HEK293 (cell line): Measurements from ENCODE around the gene TNS1.
A peak's percentile ranks its signal among the peaks of the same experiment; 100 is the strongest.
"Not testable (repeated sequence)": the region's sequence is repeated elsewhere in the genome, so short reads cannot be mapped to it uniquely, and the experiment has no call there.

Source experiments
- CTCF ChIA-PET: fragments of 350-600 bp; formaldehyde crosslinking; extraction: SDS; loops from one replicate; lab custom pipeline; 2021; ENCODE audit warnings: antibody characterized with exemption; lab: Yijun Ruan, JAX
- POLR2A ChIA-PET: fragments of 300-600 bp; formaldehyde crosslinking; extraction: SDS; loops from one replicate; lab custom pipeline; 2020; ENCODE audit warnings: antibody characterized with exemption, inconsistent platforms; lab: Yijun Ruan, JAX
- H3K27ac ChIP-seq: fragments of 200-500 bp; sonication (Bioruptor generic); 2 replicates; pipeline ENCODE4 v1.5.1; 2014; ENCODE audit warnings: low read depth, low read length, control low read depth, inconsistent platforms; ENCODE audit errors: extremely low read depth
- H3K36me3 ChIP-seq, 2 experiments: fragments of 200-500 bp in 1 of 2; sonication (Bioruptor generic) in 1 of 2; 1 replicate in 1 of 2; 2 replicates in 1 of 2; pipeline ENCODE4 v1.5.1; 2014 to 2017; ENCODE audit warnings: inconsistent platforms in 2 of 2, low read length in 2 of 2; ENCODE audit not compliant: control insufficient read depth in 2 of 2, insufficient read depth in 1 of 2
- H3K4me1 ChIP-seq: fragments of 200-500 bp; sonication (Bioruptor generic); 2 replicates; pipeline ENCODE4 v1.5.1; 2014; ENCODE audit warnings: mild to moderate bottlenecking, low read length, inconsistent platforms; ENCODE audit not compliant: control insufficient read depth, insufficient read depth
- H3K4me3 ChIP-seq: 2 replicates; pipeline ENCODE4 v1.5.1; 2011; ENCODE audit warnings: low read depth, mild to moderate bottlenecking, control low read depth, low read length, moderate library complexity
- H3K9me3 ChIP-seq: fragments of 200-500 bp; sonication (Bioruptor generic); 2 replicates; pipeline ENCODE4 v1.5.1; 2014; ENCODE audit warnings: low read depth, low read length, inconsistent platforms; ENCODE audit not compliant: control insufficient read depth, insufficient read depth
- BCL11A ChIP-seq: fragments of 450-650 bp; formaldehyde crosslinking; IDR thresholded peaks from 2 replicates; pipeline ENCODE4 v1.5.1; 2016; ENCODE audit warnings: low read depth, missing biosample characterization, missing genetic modification characterization
- KLF9 ChIP-seq: fragments of 450-650 bp; formaldehyde crosslinking; IDR thresholded peaks from 2 replicates; pipeline ENCODE4 v1.5.1; 2016; ENCODE audit warnings: missing biosample characterization, missing genetic modification characterization, low read depth
- ZBTB17 ChIP-seq: fragments of 450-650 bp; formaldehyde crosslinking; IDR thresholded peaks from 2 replicates; pipeline ENCODE4 v1.5.1; 2016; ENCODE audit warnings: missing biosample characterization, missing genetic modification characterization
- ZEB2 ChIP-seq: fragments of 450-650 bp; formaldehyde crosslinking; IDR thresholded peaks from 2 replicates; pipeline ENCODE4 v1.5.1; 2016; ENCODE audit warnings: missing biosample characterization, missing genetic modification characterization
- ZFHX2 ChIP-seq: fragments of 450-650 bp; formaldehyde crosslinking; conservative IDR thresholded peaks from 2 replicates; pipeline ENCODE4 v1.5.1; 2016; ENCODE audit warnings: missing biosample characterization, missing genetic modification characterization
- ZIC2 ChIP-seq: fragments of 450-650 bp; formaldehyde crosslinking; IDR thresholded peaks from 2 replicates; pipeline ENCODE4 v1.5.1; 2016; ENCODE audit warnings: missing biosample characterization, missing genetic modification characterization
- ZNF133 ChIP-seq: fragments of 450-650 bp; formaldehyde crosslinking; IDR thresholded peaks from 2 replicates; pipeline ENCODE4 v1.5.1; 2016; ENCODE audit warnings: missing biosample characterization, missing genetic modification characterization
- ZNF292 ChIP-seq: fragments of 450-650 bp; formaldehyde crosslinking; IDR thresholded peaks from 2 replicates; pipeline ENCODE4 v1.5.1; 2016; ENCODE audit warnings: low read depth, missing biosample characterization, missing genetic modification characterization, borderline replicate concordance
- ZNF366 ChIP-seq: fragments of 450-650 bp; formaldehyde crosslinking; conservative IDR thresholded peaks from 2 replicates; pipeline ENCODE4 v1.5.1; 2016; ENCODE audit warnings: missing biosample characterization, missing genetic modification characterization
- ZNF585B ChIP-seq: fragments of 450-650 bp; formaldehyde crosslinking; IDR thresholded peaks from 2 replicates; pipeline ENCODE4 v1.5.1; 2016; ENCODE audit warnings: missing biosample characterization, missing genetic modification characterization
- ZNF629 ChIP-seq: fragments of 450-650 bp; formaldehyde crosslinking; IDR thresholded peaks from 2 replicates; pipeline ENCODE4 v1.5.1; 2017; ENCODE audit warnings: missing biosample characterization, missing genetic modification characterization
- ZNF654 ChIP-seq: fragments of 450-650 bp; formaldehyde crosslinking; IDR thresholded peaks from 2 replicates; pipeline ENCODE4 v1.5.1; 2016; ENCODE audit warnings: low read depth, missing biosample characterization, missing genetic modification characterization
- ZNF747 ChIP-seq: fragments of 450-650 bp; formaldehyde crosslinking; IDR thresholded peaks from 2 replicates; pipeline ENCODE4 v1.5.1; 2016; ENCODE audit warnings: missing biosample characterization, missing genetic modification characterization
- ZNF768 ChIP-seq: fragments of 450-650 bp; formaldehyde crosslinking; IDR thresholded peaks from 2 replicates; pipeline ENCODE4 v1.5.1; 2018; ENCODE audit warnings: missing biosample characterization, mild to moderate bottlenecking, missing genetic modification characterization
- ZNF837 ChIP-seq: fragments of 450-650 bp; formaldehyde crosslinking; IDR thresholded peaks from 2 replicates; pipeline ENCODE4 v1.5.1; 2016; ENCODE audit warnings: missing biosample characterization, missing genetic modification characterization
- TF ChIP-seq, protein P1 (sequence below): fragments of 450-650 bp; formaldehyde crosslinking; IDR thresholded peaks from 2 replicates; pipeline ENCODE4 v1.5.1; 2016; ENCODE audit warnings: missing biosample characterization, missing genetic modification characterization
- TF ChIP-seq, protein P2 (sequence below): fragments of 450-650 bp; formaldehyde crosslinking; IDR thresholded peaks from 2 replicates; pipeline ENCODE4 v1.5.1; 2016; ENCODE audit warnings: missing biosample characterization, missing genetic modification characterization

The TNS1 gene

DNA sequence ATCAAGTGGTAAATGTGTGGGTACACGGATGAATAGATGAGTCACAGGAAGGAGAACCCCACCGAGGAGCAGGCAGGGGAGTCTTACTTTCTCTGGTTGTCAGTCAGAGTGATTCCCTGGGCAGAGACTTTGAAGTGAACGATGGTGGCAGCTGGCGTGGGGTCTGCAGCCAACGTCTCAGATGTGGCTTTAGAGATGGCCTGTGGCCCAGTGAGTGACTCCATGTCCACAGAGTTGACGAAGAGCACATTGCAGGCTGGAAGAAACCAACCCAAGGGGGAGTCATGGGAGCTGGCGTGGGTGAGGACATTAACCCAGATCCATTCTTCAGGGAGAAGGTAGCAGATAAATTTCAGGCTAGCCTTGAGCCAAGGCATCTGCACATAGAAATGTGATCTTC lies 193.1 kb downstream of the TNS1 start:
- CTCF ChIA-PET = interaction anchor here (0.9 to 1.3 kb wide), 2 partner anchors 21 to 24 kb away, joined by 3 to 4 read pairs; no protein-coding TSS in a partner anchor

DNA sequence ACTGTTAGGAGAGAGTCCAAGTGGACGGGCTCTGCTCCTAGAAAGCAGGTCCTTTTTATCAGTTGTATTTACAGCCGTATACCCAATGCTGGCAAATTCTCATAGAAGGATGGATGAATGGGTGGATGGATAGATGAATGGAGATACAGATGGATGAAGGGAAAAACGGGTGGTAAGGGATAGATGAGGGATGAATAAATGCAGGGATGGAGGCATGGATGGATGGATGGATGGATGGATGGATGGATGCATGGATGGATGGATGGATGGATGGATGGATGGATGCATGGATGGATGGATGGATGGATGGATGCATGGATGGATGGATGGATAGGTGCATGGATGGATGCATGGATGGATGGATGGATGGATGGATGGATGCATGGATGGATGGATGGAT lies 193.8 kb downstream of the TNS1 start:
- CTCF ChIA-PET, H3K4me3 ChIP-seq, H3K4me1 ChIP-seq, H3K9me3 ChIP-seq, POLR2A ChIA-PET, H3K27ac ChIP-seq: not testable (repeated sequence)
- peaks cover 0 to 29% of the 10 kb centered on the region in 2 experiments; a peak in 1 of 3 replicates for H3K36me3 ChIP-seq
- TF ChIP-seq ZBTB17 (tag by site-specific recombination) = peak; percentile 68; the same call in 1 of the 2 replicates
- TF ChIP-seq ZNF366 (tag by site-specific recombination) = peak; percentile 78

More for the DNA sequence above, 193.1 kb downstream of the TNS1 start:
- Histone ChIP-seq H3K4me1 (no peaks in the 10 kb centered on the region), H3K4me3 (no peak overlapping the region), H3K27ac (no peak overlapping the region)
- no peak for TF ChIP-seq BCL11A (tag by site-specific recombination)
- no peak for TF ChIP-seq ZNF133 (tag by site-specific recombination)
- TF ChIP-seq, all 188 proteins: peak for 0
- H3K9me3 ChIP-seq = no peaks in the 10 kb centered on the region
- POLR2A ChIA-PET = no interaction called here
- H3K36me3 ChIP-seq = peaks cover 0 to 29% of the 10 kb centered on the region in 2 experiments; a peak in 1 of 3 replicates

DNA sequence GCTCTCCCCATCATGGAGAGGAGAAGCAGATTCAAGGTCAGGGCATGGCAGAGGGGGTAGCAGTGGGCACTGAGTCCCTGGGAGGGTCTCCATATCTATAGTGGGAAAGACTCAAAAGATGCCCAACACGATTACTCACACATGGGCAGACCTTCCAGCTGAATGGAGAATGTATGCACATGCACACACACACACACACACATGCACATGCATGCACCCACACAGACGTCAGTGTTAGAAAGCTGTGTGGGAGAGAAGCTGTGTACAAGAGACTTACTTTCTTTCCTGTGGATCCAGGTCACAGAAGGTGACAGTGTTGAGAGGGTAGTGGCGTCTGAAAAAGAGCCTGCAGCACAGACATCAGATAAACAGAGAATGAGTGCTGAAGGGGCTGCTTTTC lies 194.5 kb downstream of the TNS1 start:
- H3K27ac ChIP-seq = no peak overlapping the region
- CTCF ChIA-PET = interaction anchor here (3.8 kb wide), 1 partner anchor 18 kb away, joined by 19 read pairs; no protein-coding TSS in a partner anchor
- POLR2A ChIA-PET = no interaction called here
- H3K4me1 ChIP-seq = no peaks in the 10 kb centered on the region
- H3K36me3 ChIP-seq = peaks cover 0 to 29% of the 10 kb centered on the region in 2 experiments; a peak in 1 of 3 replicates
- H3K4me3 ChIP-seq = no peak overlapping the region
- no peaks in the 10 kb centered on the region for H3K9me3 ChIP-seq
- no peak for TF ChIP-seq ZNF629
- no peak for TF ChIP-seq ZEB2 (tag by site-specific recombination)
- TF ChIP-seq ZNF292 (tag by site-specific recombination) = no peak
- TF ChIP-seq, protein P1, sequence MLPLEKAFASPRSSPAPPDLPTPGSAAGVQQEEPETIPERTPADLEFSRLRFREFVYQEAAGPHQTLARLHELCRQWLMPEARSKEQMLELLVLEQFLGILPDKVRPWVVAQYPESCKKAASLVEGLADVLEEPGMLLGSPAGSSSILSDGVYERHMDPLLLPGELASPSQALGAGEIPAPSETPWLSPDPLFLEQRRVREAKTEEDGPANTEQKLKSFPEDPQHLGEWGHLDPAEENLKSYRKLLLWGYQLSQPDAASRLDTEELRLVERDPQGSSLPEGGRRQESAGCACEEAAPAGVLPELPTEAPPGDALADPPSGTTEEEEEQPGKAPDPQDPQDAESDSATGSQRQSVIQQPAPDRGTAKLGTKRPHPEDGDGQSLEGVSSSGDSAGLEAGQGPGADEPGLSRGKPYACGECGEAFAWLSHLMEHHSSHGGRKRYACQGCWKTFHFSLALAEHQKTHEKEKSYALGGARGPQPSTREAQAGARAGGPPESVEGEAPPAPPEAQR (tag by site-specific recombination) = no peak
- peak; percentile 64 for TF ChIP-seq ZFHX2 (tag by site-specific recombination)
- TF ChIP-seq ZNF837 = no peak
- no peak for TF ChIP-seq KLF9

DNA sequence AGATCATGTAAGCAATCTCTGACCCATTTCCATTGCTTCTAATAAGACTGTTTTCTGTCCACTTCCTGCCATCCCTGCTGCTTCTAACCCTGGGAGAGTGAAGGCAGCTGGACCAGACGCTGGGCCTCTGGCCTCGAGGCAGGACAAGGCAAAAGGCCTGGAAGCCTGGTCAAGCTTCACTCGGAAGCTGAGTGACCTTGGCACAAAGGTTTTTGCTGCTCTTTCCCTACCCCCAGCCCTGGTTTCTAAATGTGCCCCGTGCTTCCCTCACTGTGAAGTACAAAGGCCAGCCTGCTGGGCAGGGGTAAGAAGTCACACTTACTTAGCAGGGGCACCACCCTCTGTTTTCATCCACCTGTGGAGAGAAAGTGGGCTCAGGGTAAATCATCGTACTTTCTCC lies 195.0 kb downstream of the TNS1 start:
- H3K4me1 ChIP-seq = no peaks in the 10 kb centered on the region
- no peaks in the 10 kb centered on the region for H3K9me3 ChIP-seq
- peaks cover 0 to 28% of the 10 kb centered on the region in 2 experiments; a peak in 1 of 3 replicates for H3K36me3 ChIP-seq
- POLR2A ChIA-PET = no interaction called here
- TF ChIP-seq ZNF768 (tag by site-specific recombination) (no peak), ZNF654 (tag by site-specific recombination) (no peak), ZIC2 (tag by site-specific recombination) (peak; percentile 61)
- TF ChIP-seq, all 188 proteins: peak for 1
- Histone ChIP-seq H3K27ac (no peak overlapping the region), H3K4me3 (no peak overlapping the region)
- CTCF ChIA-PET = interaction anchor here (3.8 kb wide), 1 partner anchor 17 kb away, joined by 19 read pairs; no protein-coding TSS in a partner anchor

DNA sequence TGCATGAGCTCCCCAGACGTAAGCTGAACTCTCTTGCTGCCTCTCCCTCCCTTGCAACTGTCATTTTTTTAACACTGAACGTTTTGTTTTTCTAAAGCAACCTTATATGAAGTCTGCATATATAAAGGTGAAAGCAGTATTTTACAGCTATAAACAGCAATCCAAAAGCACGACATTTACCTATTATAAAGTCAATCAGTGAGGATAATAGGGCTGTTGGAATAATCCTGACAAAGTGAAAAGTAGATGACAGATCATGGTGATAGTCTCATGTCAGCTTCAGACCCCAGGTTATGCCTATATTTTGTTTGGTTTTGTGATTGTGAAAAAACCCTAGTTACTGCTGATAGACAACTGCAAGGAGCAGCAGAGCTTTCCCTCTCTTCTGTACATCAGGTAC lies 195.8 kb downstream of the TNS1 start:
- POLR2A ChIA-PET = no interaction called here
- H3K27ac ChIP-seq = no peak overlapping the region
- peaks cover 0 to 24% of the 10 kb centered on the region in 2 experiments; a peak in 1 of 3 replicates for H3K36me3 ChIP-seq
- no peaks in the 10 kb centered on the region for H3K4me1 ChIP-seq
- H3K9me3 ChIP-seq = no peaks in the 10 kb centered on the region
- H3K4me3 ChIP-seq = no peak overlapping the region
- CTCF ChIA-PET = interaction anchor here (3.8 kb wide), 1 partner anchor 16 kb away, joined by 19 read pairs; no protein-coding TSS in a partner anchor
- TF ChIP-seq ZNF747 (tag by site-specific recombination) (no peak), ZNF585B (tag by site-specific recombination) (no peak)
- TF ChIP-seq, protein P2, sequence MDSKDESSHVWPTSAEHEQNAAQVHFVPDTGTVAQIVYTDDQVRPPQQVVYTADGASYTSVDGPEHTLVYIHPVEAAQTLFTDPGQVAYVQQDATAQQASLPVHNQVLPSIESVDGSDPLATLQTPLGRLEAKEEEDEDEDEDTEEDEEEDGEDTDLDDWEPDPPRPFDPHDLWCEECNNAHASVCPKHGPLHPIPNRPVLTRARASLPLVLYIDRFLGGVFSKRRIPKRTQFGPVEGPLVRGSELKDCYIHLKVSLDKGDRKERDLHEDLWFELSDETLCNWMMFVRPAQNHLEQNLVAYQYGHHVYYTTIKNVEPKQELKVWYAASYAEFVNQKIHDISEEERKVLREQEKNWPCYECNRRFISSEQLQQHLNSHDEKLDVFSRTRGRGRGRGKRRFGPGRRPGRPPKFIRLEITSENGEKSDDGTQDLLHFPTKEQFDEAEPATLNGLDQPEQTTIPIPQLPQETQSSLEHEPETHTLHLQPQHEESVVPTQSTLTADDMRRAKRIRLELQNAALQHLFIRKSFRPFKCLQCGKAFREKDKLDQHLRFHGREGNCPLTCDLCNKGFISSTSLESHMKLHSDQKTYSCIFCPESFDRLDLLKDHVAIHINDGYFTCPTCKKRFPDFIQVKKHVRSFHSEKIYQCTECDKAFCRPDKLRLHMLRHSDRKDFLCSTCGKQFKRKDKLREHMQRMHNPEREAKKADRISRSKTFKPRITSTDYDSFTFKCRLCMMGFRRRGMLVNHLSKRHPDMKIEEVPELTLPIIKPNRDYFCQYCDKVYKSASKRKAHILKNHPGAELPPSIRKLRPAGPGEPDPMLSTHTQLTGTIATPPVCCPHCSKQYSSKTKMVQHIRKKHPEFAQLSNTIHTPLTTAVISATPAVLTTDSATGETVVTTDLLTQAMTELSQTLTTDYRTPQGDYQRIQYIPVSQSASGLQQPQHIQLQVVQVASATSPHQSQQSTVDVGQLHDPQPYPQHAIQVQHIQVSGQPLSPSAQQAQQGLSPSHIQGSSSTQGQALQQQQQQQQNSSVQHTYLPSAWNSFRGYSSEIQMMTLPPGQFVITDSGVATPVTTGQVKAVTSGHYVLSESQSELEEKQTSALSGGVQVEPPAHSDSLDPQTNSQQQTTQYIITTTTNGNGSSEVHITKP (tag by site-specific recombination) = no peak
